ENCODE results near the gene TMEM17. TPM values are rescaled to one million over a fixed set of nuclear protein-coding genes. Genes with fewer than 3 reads are reported as not detected.
A peak's percentile ranks its signal among the peaks of the same experiment; 100 is the strongest.

Gene TMEM17
- total and polyA plus RNA-seq, 9 of the 15 experiments (the other 6 are each of a cell fraction or from before 2014, with no cell fraction given): 0.58 to 2.2 (median 1.2) TPM

GRCh38 chr2:62505109-62505749 is 766 bp downstream of the TMEM17 start:
- Histone ChIP-seq H3K36me3 (ENCODE audit: control insufficient read depth, insufficient read depth, low read length) (no peaks in the 10 kb centered on the region), H3K27ac (ENCODE audit: extremely low read depth, low read depth, low read length) (peak overlapping the region; percentile 93), H3K27me3 (ENCODE audit: control insufficient read depth in 2 of 2, insufficient read depth in 2 of 2, low read length in 2 of 2) (no peaks in the 10 kb centered on the region), H3K79me2 (ENCODE audit: control insufficient read depth, insufficient read depth, low read length) (no peaks in the 10 kb centered on the region; the same call in 2 of the 3 replicates), H3K4me3 (peak overlapping the region; percentile 64), H3K9me1 (ENCODE audit: control insufficient read depth, insufficient read depth, low read length) (no peaks in the 10 kb centered on the region), H3K4me2 (ENCODE audit: insufficient read depth, low read length) (peak overlapping the region; percentile 98), H3K9me3 (replicated peaks; ENCODE audit: control insufficient read depth, insufficient read depth, low read depth, low read length) (peaks cover 3% of the 10 kb centered on the region; the same call in 1 of the 2 replicates), H2AFZ (ENCODE audit: low read depth, low read length) (peak overlapping the region; percentile 100), H3K4me1 (replicated peaks in 1 of 2; ENCODE audit: control insufficient read depth in 2 of 2, insufficient read depth in 2 of 2, low read length in 2 of 2) (peaks cover 10 to 14% of the 10 kb centered on the region in 2 experiments), H3K9ac (ENCODE audit: insufficient read depth in 1 of 2, low read depth in 2 of 2, low read length in 2 of 2) (peak overlapping the region; percentile 92 to 95), H4K20me1 (replicated peaks; ENCODE audit: control insufficient read depth, insufficient read depth, low read length) (no peaks in the 10 kb centered on the region)
- ATAC-seq (peak; percentile 2; the same call in 2 of the 3 replicates), FAIRE-seq (peak; percentile 58), DNase-seq (ENCODE audit: extremely low read depth in 1 of 4, low spot score in 3 of 4) (peak; percentile 15 to 47 (median 24))
- in situ Hi-C loops (cut with MboI) (no loop called here), intact Hi-C loops (cut with micrococcal nuclease) (loop anchor here (5.0 kb wide), 1 partner anchor 202 kb away; the partner anchor contains the start of gene EHBP1)
- BruUV-seq (replicated peaks): no TSS peak
- WGBS (ENCODE audit: insufficient coverage, low coverage, missing lambda C conversion rate): 4% methylated on average over 11 of the region's 18 CpGs
- POLR2A ChIA-PET: interaction anchor here (0.6 to 2.8 kb wide), 5 partner anchors 8 to 1852 kb away, joined by 3 to 8 read pairs (median 4); no protein-coding TSS in a partner anchor
- CTCF ChIA-PET (ENCODE audit: low intra/inter-chr PET ratio): no interaction called here
- peak; percentile 40 for TF ChIP-seq TAF9B (IDR thresholded peaks at IDR 0.05; ENCODE audit: partially characterized antibody)
- no peak for TF ChIP-seq ZNF41 (CRISPR knock-in tag; conservative IDR thresholded peaks at IDR 0.05)
- 0 out of 2 replicates have a peak, but pooled peaks have one; percentile 28 for TF ChIP-seq ARID1B (IDR thresholded peaks at IDR 0.05)
- TF ChIP-seq KHSRP (IDR thresholded peaks at IDR 0.05): no peak
- no peak for TF ChIP-seq E2F4 (CRISPR knock-in tag; IDR thresholded peaks at IDR 0.05; ENCODE audit: low read depth)
- TF ChIP-seq ZBTB9 (CRISPR knock-in tag; IDR thresholded peaks at IDR 0.05): no peak
- no peak for TF ChIP-seq E2F1 (CRISPR knock-in tag; IDR thresholded peaks at IDR 0.05)
- TF ChIP-seq CXXC5 (CRISPR knock-in tag; IDR thresholded peaks at IDR 0.05): no peak
- no peak for TF ChIP-seq LCOR (CRISPR knock-in tag; IDR thresholded peaks at IDR 0.05)
- TF ChIP-seq FOXJ3 (CRISPR knock-in tag; IDR thresholded peaks at IDR 0.05): no peak
- TF ChIP-seq SRF (CRISPR knock-in tag; IDR thresholded peaks at IDR 0.05): no peak
- no peak for TF ChIP-seq ETV1 (tag; conservative IDR thresholded peaks at IDR 0.05; ENCODE audit: low read depth)
- TF ChIP-seq HEY1 (CRISPR knock-in tag; IDR thresholded peaks at IDR 0.05; ENCODE audit: borderline replicate concordance): no peak
- TF ChIP-seq MEF2A (IDR thresholded peaks at IDR 0.05; ENCODE audit: control insufficient read depth, low read depth, low read length): no peak
- no peak for TF ChIP-seq RBM25 (IDR thresholded peaks at IDR 0.05; ENCODE audit: low read depth, low read length, severe bottlenecking)
- no peak for TF ChIP-seq CAMTA2 (CRISPR knock-in tag; conservative IDR thresholded peaks at IDR 0.05)
- no peak for TF ChIP-seq LARP7 (IDR thresholded peaks at IDR 0.05)
- no peak for TF ChIP-seq SP2 (IDR thresholded peaks at IDR 0.05; ENCODE audit: extremely low read depth, low read depth, low read length, poor library complexity, severe bottlenecking)
